ENCODE data around the gene INKA2. TPM values are rescaled to one million over a fixed set of nuclear protein-coding genes. Genes with fewer than 3 reads are reported as not detected.

Gene INKA2
- total RNA-seq, 1 experiment from 2014 or later, result 0.54 TPM

GRCh38 chr1:111745675-111746613 is 6.7 kb upstream of the INKA2 start:
- intact Hi-C loops (cut with micrococcal nuclease; ENCODE audit: unreplicated experiment), result loop anchor here (2.0 to 10.0 kb wide), 2 partner anchors 31 to 261 kb away; no protein-coding TSS in a partner anchor

More at GRCh38 chr1:111745675-111746613, 6.7 kb upstream of the INKA2 start:
- TF ChIP-seq CTCF (IDR thresholded peaks at IDR 0.05), result no peak
- no peak for TF ChIP-seq TCF7L2 (IDR thresholded peaks at IDR 0.05; ENCODE audit: low read depth, low read length)
- TF ChIP-seq REST (IDR thresholded peaks at IDR 0.05; ENCODE audit: insufficient read depth in 1 of 2, low read depth in 2 of 2, low read length in 1 of 2), result no peak
- no peak for TF ChIP-seq POLR2AphosphoS5 (IDR thresholded peaks at IDR 0.05; ENCODE audit: low read depth, low read length)
- TF ChIP-seq SIN3A (IDR thresholded peaks at IDR 0.05; ENCODE audit: borderline replicate concordance, insufficient read depth, low read depth, low read length), result no peak
- Histone ChIP-seq H3K9me3 (ENCODE audit: control insufficient read depth, insufficient read depth, low read depth, low read length) (no peaks in the 10 kb centered on the region), H3K36me3 (ENCODE audit: control insufficient read depth, insufficient read depth, low read length) (no peaks in the 10 kb centered on the region), H3K27me3 (ENCODE audit: control insufficient read depth, insufficient read depth, low read length) (no peaks in the 10 kb centered on the region), H3K4me3 (ENCODE audit: low read depth in 2 of 2, low read length in 2 of 2) (no peak overlapping the region), H3K4me1 (ENCODE audit: control insufficient read depth, insufficient read depth, low read length) (no peaks in the 10 kb centered on the region), H3K27ac (ENCODE audit: low read length) (no peak overlapping the region)
- DNase-seq (ENCODE audit: low read depth, low spot score) (no peak), ATAC-seq (no peak)
- ChIA-PET CTCF (interaction anchor here (0.6 to 0.8 kb wide), 2 partner anchors 153 to 229 kb away, joined by 3 to 5 read pairs; no protein-coding TSS in a partner anchor), POLR2A (interaction anchor here (0.6 kb wide), 1 partner anchor 892 kb away, joined by 5 read pairs; no protein-coding TSS in a partner anchor)
- no TSS peak for BruUV-seq (replicated peaks)
- in situ Hi-C loops (cut with HindIII; ENCODE audit: low pct_unique_long_range_greater_than_20kb, low sequenced_read_pairs), result no loop called here

All from Panc1 (cell line).